Ammon's horn (tissue), 1 donor: ENCODE results near the gene TNKS1BP1.
A peak's percentile ranks its signal among the peaks of the same experiment; 100 is the strongest.
"Not testable (repeated sequence)": the region's sequence is repeated elsewhere in the genome, so short reads cannot be mapped to it uniquely, and the experiment has no call there.

Experiments used
- DNase-seq: peaks from one replicate; pipeline ENCODE4 v3.0.0-alpha.2; 2016; ENCODE audit warnings: low spot score

The TNKS1BP1 gene

DNA sequence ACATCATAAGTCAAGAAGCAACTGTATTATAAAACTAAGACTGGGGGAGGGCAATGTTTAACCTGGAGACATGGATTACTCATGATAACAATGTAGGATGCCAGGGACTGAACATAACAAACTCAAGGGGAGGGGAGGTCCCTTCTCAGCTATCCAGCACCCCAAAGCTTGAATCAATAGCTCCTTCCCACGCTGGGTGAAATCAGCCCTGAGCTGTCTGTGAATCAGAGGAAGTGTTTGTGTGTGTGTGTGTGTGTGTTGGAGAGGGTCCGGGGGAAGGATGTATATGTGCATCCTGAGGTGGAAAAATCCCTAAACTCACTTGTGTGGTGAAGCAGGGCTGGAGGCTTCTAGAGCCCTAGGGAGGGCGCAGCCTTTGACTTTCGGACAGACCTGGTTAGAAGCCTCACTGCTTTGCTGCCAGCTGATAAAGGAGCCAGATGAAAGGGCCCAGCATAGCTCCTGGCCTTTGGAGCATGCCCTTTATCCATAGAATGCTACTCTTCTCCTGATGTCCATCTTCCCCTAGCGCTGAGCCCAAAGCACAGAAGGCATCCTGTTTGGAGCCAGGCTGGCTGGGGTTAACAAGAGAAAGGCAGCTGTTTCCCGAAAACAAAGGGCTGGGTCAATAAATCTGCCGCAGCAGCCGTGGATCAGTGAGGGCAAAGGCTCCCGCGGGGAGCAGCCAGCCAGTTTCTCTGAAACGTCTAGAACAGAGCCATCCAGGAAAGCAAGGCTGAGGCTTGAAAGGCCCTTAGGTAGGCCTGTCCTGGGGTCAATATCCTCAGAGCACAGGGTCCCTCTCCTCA is 35.8 kb downstream of the TNKS1BP1 start:
- no peak for DNase-seq

DNA sequence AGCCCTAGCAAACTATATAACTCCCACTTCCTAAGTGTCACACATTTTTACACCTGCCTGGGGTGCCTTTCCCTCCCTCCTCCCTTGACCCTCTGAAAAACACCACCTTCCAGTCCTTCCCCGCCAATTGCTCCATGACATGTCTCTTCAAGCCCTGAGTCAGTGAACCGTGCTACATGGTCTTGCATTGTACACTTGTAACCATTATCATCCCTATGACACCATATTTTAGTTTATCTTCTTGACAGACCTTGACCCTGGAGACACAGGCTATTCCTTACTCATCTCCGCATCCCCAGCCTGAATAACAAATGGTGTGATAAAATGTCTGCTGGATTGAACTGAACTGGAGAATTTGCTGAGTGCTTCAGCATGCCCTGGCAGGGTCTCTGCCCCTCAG is 36.9 kb downstream of the TNKS1BP1 start:
- no peak for DNase-seq

GRCh38 chr11:57283231-57283990 is 41.3 kb downstream of the TNKS1BP1 start:
- no peak for DNase-seq

DNA sequence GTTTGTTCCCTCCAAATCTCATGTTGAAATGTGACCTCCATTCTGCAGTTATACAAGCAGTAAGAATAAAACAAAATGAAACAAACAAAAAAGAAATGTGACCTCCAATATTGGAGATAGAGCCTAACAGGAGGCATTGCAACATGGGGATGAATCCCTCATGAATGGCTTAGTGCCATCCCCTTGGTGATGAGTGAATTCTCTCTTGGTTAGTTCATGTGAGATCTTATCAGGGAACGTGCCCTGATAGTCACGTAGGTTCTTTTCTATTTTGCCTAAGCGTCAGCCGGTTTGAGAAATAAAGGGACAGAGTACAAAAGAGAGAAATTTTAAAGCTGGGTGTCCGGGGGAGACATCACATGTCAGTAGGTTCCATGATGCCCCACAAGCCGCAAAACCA is 43.2 kb downstream of the TNKS1BP1 start:
- DNase-seq: not testable (repeated sequence)

DNA sequence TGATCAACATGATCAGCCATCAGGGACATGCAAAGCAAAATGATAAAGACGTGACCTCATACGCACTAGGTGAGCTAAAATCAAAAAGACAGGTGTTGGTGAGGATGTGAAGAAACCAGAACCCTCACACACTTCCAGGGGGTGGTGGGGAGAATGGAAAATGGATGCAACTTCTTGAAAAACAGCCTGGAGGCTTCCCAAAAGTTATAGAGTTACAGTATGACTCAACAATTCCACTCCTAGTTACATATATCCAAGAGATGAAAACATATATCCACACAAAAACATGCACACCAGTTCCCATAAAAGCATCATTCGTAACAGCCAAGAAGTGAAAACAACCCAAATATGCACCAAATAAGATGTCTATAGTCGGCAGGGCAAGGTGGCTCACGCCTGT is 45.6 kb downstream of the TNKS1BP1 start:
- DNase-seq: no peak

- no peak for DNase-seq
Measured at GRCh38 chr11:57278721-57279095, 46.0 kb downstream of the TNKS1BP1 start.

- DNase-seq: peak; percentile 81
Measured at GRCh38 chr11:57277845-57278720, 46.7 kb downstream of the TNKS1BP1 start.

GRCh38 chr11:57276971-57277675 is 47.6 kb downstream of the TNKS1BP1 start:
- no peak for DNase-seq

DNA sequence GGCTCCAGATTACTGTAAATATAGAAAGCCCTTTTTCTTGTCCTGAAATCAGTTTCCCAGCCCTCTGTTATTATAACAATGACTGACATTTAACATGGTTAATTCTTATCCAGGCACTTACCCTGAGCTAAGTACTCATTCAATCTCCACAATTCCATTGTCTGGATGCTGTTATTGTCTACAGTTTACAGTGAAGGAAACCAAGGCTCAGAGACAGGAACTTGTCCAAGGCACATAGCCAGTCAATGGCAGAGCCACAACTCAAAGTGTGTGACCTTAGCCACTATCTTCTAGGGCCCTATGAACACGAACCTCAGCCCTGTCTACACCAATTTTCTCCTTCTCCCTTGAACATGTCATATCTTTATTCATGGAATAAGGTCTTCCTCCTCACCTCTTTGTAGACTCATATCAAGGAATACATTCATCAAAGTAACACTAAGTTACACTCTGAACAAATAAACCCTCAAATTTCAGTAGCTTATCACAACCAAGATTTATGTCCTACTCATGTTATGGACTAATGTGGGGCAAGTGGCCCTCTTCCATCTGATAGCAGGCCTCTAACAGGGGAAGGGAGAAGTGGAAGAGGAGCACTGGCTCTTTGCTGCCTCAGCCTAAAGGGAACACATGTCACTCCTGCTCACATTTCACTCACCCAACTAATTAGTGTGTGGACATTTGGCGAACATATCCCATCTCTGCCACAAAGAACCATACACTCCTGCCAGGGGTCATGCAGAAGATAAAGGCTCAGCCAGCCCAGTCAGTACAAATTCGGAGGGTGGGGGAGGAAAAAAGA is 48.4 kb downstream of the TNKS1BP1 start:
- no peak for DNase-seq

GRCh38 chr11:57275582-57275981 is 49.2 kb downstream of the TNKS1BP1 start:
- no peak for DNase-seq

GRCh38 chr11:57274904-57275498 is 49.8 kb downstream of the TNKS1BP1 start:
- no peak for DNase-seq

DNA sequence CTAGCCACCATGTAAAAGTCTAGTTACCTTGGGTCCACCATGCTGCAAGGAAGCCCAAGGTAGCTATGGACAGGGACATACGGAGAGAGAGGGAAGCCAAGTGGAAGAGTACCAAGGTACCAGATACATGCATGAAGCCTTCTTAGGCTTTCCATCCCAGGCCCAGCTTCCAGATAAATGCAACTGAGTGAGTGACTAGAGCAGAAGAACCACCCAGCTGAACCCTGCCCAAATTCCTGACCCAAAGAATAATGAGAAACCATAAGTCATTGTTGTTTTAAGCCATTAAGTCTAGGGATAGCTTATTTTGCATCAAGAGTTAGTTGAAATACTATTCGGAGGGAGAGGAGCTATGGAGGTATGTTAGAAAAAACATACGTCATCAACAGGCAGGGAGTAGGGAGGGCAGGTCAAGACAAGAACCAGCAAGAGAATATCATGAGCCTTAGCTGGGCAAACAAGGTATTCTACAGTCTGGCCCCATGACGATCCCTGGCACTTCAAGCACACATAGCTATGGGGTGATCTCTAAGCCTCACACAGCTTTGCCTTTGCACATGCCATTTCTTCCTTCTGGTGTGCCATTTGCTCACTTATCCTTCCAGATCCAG is 51.2 kb downstream of the TNKS1BP1 start:
- DNase-seq: no peak

DNA sequence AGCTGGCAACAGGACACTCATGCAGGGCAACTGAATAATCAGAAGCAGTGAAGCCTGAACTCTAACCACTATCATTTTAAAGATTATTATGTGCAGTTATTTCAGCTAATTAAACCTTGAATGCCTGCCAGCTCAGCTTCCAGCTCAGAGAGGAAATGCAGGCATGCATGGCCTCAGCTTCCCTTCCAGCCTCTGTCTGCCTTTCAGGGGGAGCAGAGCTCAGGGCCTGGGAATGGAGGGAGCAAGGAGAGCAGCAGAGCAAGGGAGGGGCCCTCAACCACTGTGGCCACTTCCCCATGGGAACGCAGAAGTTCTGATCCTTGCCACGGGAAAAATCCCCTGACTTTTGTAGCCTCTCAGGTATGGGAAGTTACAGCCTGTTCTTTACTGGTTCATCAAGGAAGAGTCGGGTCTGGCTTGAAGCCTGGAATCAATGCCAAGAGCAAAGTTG is 55.2 kb downstream of the TNKS1BP1 start:
- no peak for DNase-seq

- DNase-seq: no peak
Measured at GRCh38 chr11:57266157-57266556, 58.6 kb downstream of the TNKS1BP1 start.

DNA sequence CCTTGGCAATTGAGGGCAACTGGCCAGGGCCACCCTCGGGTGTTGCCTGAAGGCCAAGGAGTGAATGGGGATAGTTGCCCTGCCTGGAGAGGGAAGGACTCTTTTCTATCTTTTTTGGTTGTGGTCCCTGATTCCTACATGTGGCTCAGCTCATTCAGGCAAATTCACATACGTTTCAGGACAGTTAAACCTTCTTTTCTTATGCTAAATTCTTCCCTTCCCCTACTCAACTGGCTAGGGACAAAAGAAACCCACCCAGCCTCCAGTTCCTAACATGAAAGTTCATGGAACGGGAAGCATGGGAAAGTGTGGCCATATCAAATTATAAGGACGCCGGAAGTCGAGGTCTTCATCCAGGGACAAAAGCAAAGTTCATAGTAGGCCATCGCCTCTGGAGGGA is 61.4 kb downstream of the TNKS1BP1 start:
- DNase-seq: no peak

GRCh38 chr11:57262157-57262556 is 62.6 kb downstream of the TNKS1BP1 start:
- DNase-seq: no peak

GRCh38 chr11:57260937-57261783 is 63.6 kb downstream of the TNKS1BP1 start:
- DNase-seq: no peak

DNA sequence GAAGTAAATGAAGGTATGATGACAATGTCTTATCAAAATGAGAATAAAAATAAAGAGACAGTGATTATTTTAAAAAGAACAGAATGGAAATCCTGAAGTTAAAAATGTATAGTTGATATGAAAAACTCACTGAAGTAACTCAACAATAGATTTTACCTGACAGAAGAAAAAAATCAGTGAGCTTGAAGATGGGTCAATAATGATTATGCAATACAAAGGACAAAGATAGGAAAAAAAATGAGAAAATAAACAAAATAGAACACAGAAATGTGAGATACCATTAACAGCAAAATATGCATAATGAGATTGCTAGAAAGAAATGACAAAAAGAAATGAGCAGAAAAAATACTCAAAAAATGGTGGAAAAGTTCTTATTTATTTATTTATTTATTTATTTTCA is 68.6 kb downstream of the TNKS1BP1 start:
- DNase-seq: no peak

DNA sequence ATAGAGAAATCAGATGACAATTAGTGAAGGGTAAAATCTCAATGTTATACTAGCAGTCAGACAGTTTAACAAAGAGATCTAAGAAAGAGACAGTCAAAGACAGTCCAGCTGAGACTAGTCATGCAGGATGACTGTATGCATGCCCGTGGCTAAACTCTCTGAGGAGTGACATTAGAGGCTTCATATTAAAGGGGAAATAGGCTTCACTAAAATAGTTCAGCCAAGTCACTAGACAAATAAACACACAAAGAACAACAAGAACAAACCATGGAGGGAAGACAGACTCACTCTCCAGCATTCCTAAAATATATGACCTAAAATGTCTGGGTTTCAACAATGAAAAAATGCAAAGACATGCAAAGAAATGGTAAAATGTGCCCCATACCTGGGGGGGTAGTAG is 69.1 kb downstream of the TNKS1BP1 start:
- DNase-seq: no peak
